ENCODE data around the gene CSRP3.

CSRP3 gene

DNA sequence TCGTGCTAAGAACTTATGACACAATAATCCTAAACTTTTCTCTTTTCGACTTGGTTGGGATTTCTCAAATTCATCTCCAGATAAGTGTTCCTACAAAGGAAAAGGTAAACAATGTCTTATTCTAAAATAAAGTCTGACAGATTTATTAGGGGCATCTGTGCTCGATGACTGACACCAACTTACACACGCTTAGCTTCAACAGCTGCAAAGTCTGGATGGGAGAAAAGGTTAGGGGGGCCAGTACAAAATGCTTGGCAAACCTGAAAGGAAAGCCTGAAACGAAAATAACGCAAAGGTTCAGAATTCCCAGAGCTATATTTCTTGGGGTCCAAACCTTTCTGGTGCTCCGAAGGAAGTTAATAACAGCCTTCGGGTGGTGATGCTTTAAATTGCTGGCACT is 35.6 kb upstream of the CSRP3 start:
- ChIA-PET CTCF (interaction anchor here (0.7 kb wide), 1 partner anchor 9 kb away, joined by 4 read pairs; no protein-coding TSS in a partner anchor), POLR2A (no interaction called here)
- TF ChIP-seq ZNF555 (tag by site-specific recombination; conservative IDR thresholded peaks at IDR 0.05) (no peak), ZNF280D (tag by site-specific recombination; IDR thresholded peaks at IDR 0.05) (no peak), ZNF2 (tag by site-specific recombination; IDR thresholded peaks at IDR 0.05) (no peak), BCL11A (tag by site-specific recombination; IDR thresholded peaks at IDR 0.05; ENCODE audit: low read depth) (no peak), ZNF391 (tag by site-specific recombination; IDR thresholded peaks at IDR 0.05; ENCODE audit: borderline replicate concordance, low read depth) (no peak), ZSCAN5A (tag by site-specific recombination; IDR thresholded peaks at IDR 0.05) (no peak), ZNF776 (tag by site-specific recombination; IDR thresholded peaks at IDR 0.05; ENCODE audit: borderline replicate concordance) (no peak), ZNF132 (tag by site-specific recombination; IDR thresholded peaks at IDR 0.05; ENCODE audit: borderline replicate concordance) (no peak), ZSCAN18 (tag by site-specific recombination; IDR thresholded peaks at IDR 0.05) (no peak), ZFHX2 (tag by site-specific recombination; conservative IDR thresholded peaks at IDR 0.05) (no peak), ZNF596 (tag by site-specific recombination; IDR thresholded peaks at IDR 0.05) (no peak), GLI2 (tag by site-specific recombination; IDR thresholded peaks at IDR 0.05; ENCODE audit: borderline replicate concordance, low read depth) (no peak), ZNF560 (tag by site-specific recombination; IDR thresholded peaks at IDR 0.05; ENCODE audit: borderline replicate concordance) (no peak), ZSCAN16 (tag by site-specific recombination; IDR thresholded peaks at IDR 0.05) (no peak)
- TF ChIP-seq, protein P1, sequence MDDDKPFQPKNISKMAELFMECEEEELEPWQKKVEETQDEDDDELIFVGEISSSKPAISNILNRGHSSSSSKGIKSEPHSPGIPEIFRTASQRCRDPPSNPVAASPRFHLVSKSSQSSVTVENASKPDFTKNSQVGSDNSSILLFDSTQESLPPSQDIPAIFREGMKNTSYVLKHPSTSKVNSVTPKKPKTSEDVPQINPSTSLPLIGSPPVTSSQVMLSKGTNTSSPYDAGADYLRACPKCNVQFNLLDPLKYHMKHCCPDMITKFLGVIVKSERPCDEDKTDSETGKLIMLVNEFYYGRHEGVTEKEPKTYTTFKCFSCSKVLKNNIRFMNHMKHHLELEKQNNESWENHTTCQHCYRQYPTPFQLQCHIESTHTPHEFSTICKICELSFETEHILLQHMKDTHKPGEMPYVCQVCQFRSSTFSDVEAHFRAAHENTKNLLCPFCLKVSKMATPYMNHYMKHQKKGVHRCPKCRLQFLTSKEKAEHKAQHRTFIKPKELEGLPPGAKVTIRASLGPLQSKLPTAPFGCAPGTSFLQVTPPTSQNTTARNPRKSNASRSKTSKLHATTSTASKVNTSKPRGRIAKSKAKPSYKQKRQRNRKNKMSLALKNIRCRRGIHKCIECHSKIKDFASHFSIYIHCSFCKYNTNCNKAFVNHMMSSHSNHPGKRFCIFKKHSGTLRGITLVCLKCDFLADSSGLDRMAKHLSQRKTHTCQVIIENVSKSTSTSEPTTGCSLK (tag by site-specific recombination; IDR thresholded peaks at IDR 0.05): no peak
- TF ChIP-seq, protein P2, sequence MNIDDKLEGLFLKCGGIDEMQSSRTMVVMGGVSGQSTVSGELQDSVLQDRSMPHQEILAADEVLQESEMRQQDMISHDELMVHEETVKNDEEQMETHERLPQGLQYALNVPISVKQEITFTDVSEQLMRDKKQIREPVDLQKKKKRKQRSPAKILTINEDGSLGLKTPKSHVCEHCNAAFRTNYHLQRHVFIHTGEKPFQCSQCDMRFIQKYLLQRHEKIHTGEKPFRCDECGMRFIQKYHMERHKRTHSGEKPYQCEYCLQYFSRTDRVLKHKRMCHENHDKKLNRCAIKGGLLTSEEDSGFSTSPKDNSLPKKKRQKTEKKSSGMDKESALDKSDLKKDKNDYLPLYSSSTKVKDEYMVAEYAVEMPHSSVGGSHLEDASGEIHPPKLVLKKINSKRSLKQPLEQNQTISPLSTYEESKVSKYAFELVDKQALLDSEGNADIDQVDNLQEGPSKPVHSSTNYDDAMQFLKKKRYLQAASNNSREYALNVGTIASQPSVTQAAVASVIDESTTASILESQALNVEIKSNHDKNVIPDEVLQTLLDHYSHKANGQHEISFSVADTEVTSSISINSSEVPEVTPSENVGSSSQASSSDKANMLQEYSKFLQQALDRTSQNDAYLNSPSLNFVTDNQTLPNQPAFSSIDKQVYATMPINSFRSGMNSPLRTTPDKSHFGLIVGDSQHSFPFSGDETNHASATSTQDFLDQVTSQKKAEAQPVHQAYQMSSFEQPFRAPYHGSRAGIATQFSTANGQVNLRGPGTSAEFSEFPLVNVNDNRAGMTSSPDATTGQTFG (tag by site-specific recombination; IDR thresholded peaks at IDR 0.05; ENCODE audit: borderline replicate concordance): no peak
- TF ChIP-seq, protein P3, sequence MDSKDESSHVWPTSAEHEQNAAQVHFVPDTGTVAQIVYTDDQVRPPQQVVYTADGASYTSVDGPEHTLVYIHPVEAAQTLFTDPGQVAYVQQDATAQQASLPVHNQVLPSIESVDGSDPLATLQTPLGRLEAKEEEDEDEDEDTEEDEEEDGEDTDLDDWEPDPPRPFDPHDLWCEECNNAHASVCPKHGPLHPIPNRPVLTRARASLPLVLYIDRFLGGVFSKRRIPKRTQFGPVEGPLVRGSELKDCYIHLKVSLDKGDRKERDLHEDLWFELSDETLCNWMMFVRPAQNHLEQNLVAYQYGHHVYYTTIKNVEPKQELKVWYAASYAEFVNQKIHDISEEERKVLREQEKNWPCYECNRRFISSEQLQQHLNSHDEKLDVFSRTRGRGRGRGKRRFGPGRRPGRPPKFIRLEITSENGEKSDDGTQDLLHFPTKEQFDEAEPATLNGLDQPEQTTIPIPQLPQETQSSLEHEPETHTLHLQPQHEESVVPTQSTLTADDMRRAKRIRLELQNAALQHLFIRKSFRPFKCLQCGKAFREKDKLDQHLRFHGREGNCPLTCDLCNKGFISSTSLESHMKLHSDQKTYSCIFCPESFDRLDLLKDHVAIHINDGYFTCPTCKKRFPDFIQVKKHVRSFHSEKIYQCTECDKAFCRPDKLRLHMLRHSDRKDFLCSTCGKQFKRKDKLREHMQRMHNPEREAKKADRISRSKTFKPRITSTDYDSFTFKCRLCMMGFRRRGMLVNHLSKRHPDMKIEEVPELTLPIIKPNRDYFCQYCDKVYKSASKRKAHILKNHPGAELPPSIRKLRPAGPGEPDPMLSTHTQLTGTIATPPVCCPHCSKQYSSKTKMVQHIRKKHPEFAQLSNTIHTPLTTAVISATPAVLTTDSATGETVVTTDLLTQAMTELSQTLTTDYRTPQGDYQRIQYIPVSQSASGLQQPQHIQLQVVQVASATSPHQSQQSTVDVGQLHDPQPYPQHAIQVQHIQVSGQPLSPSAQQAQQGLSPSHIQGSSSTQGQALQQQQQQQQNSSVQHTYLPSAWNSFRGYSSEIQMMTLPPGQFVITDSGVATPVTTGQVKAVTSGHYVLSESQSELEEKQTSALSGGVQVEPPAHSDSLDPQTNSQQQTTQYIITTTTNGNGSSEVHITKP (tag by site-specific recombination; IDR thresholded peaks at IDR 0.05): no peak
- TF ChIP-seq, protein P4, sequence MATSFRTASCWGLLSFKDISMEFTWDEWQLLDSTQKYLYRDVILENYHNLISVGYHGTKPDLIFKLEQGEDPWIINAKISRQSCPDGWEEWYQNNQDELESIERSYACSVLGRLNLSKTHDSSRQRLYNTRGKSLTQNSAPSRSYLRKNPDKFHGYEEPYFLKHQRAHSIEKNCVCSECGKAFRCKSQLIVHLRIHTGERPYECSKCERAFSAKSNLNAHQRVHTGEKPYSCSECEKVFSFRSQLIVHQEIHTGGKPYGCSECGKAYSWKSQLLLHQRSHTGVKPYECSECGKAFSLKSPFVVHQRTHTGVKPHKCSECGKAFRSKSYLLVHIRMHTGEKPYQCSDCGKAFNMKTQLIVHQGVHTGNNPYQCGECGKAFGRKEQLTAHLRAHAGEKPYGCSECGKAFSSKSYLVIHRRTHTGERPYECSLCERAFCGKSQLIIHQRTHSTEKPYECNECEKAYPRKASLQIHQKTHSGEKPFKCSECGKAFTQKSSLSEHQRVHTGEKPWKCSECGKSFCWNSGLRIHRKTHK (tag by site-specific recombination; IDR thresholded peaks at IDR 0.05): no peak
- TF ChIP-seq, protein P5, sequence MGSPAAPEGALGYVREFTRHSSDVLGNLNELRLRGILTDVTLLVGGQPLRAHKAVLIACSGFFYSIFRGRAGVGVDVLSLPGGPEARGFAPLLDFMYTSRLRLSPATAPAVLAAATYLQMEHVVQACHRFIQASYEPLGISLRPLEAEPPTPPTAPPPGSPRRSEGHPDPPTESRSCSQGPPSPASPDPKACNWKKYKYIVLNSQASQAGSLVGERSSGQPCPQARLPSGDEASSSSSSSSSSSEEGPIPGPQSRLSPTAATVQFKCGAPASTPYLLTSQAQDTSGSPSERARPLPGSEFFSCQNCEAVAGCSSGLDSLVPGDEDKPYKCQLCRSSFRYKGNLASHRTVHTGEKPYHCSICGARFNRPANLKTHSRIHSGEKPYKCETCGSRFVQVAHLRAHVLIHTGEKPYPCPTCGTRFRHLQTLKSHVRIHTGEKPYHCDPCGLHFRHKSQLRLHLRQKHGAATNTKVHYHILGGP (tag by site-specific recombination; IDR thresholded peaks at IDR 0.05): no peak
- Histone ChIP-seq H3K4me3 (ENCODE audit: low read depth, low read length) (no peak overlapping the region), H3K27ac (ENCODE audit: extremely low read depth, low read depth, low read length) (no peak overlapping the region), H3K9me3 (ENCODE audit: control insufficient read depth, insufficient read depth, low read depth, low read length) (no peaks in the 10 kb centered on the region), H3K4me1 (ENCODE audit: control insufficient read depth, insufficient read depth, low read length) (no peaks in the 10 kb centered on the region; the same call in 1 of the 2 replicates), H3K36me3 (ENCODE audit: control insufficient read depth in 2 of 2, insufficient read depth in 1 of 2, low read length in 2 of 2) (peaks cover 3 to 44% of the 10 kb centered on the region in 2 experiments; a peak in 2 of 3 replicates)

Measured in HEK293 (cell line).